KMS-11 (cell line): Measurements from ENCODE around the gene MIR17HG.

Experiments used
- H2AFZ ChIP-seq: fragments of 200-600 bp; sonication (generic); 2 replicates; pipeline ENCODE4 v1.6.1; 2016; ENCODE audit warnings: antibody characterized with exemption, mixed run types, low read depth
- H3K27ac ChIP-seq: fragments of 200-600 bp; sonication (generic); 2 replicates; pipeline ENCODE4 v1.6.1; 2016; ENCODE audit warnings: mild to moderate bottlenecking, mixed run types
- H3K27me3 ChIP-seq: fragments of 200-600 bp; sonication (generic); 2 replicates; pipeline ENCODE4 v1.6.1; 2017; ENCODE audit warnings: mild to moderate bottlenecking, low read depth, mixed run types, moderate library complexity; ENCODE audit not compliant: insufficient read depth
- H3K36me3 ChIP-seq: fragments of 200-600 bp; sonication (generic); 2 replicates; pipeline ENCODE4 v1.6.1; 2017; ENCODE audit warnings: mild to moderate bottlenecking, mixed run types; ENCODE audit not compliant: insufficient read depth
- H3K4me1 ChIP-seq: fragments of 200-600 bp; sonication (generic); 2 replicates; pipeline ENCODE4 v1.6.1; 2016; ENCODE audit warnings: mild to moderate bottlenecking, low read depth, mixed run types; ENCODE audit not compliant: poor library complexity, severe bottlenecking
- H3K4me2 ChIP-seq: fragments of 200-600 bp; sonication (generic); 2 replicates; pipeline ENCODE4 v1.7.0; 2016; ENCODE audit warnings: mild to moderate bottlenecking, mixed run types
- H3K4me3 ChIP-seq: fragments of 200-600 bp; sonication (generic); IDR thresholded peaks from 2 replicates; pipeline ENCODE4 v1.6.1; 2017; ENCODE audit warnings: low read depth, low read length, mixed read lengths; ENCODE audit not compliant: insufficient read depth
- H3K79me2 ChIP-seq: fragments of 200-600 bp; sonication (generic); 2 replicates; pipeline ENCODE4 v1.6.1; 2016; ENCODE audit warnings: low read depth, mixed run types; ENCODE audit not compliant: insufficient read depth
- H3K9ac ChIP-seq: fragments of 200-600 bp; sonication (generic); 2 replicates; pipeline ENCODE4 v1.6.1; 2016; ENCODE audit warnings: mild to moderate bottlenecking, mixed run types
- H4K20me1 ChIP-seq: fragments of 200-600 bp; sonication (generic); 2 replicates; pipeline ENCODE4 v1.6.1; 2016; ENCODE audit warnings: mild to moderate bottlenecking, mixed run types; ENCODE audit not compliant: insufficient read depth
- CTCF ChIP-seq: fragments of 200-600 bp; sonication (generic); conservative IDR thresholded peaks from 2 replicates; pipeline ENCODE4 v1.6.1; 2017; ENCODE audit warnings: low read depth, mild to moderate bottlenecking, antibody characterized with exemption, low read length, moderate library complexity, mixed read lengths

Gene MIR17HG

DNA sequence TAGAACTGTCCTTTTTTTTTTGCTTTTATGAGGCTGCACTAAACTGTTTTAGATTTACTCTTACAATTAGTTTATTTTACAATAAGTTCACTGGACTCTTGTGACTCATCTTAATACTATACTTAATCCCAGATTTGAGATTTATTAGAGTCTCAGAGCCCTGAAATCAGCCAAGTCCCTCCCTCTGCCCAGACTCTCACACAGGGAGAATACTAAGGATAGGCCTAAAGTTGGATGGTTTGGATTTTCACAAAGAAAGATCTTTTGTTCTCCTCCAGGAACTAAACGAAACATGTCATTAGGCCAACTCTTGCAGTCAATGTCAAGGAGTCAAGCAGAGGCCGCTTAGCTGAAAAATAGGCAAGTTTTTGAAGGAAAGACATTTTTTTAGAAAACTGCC, 42.7 kb upstream of the MIR17HG start:
- Histone ChIP-seq H3K4me1 (no peaks in the 10 kb centered on the region), H3K4me3 (no peak overlapping the region), H3K27ac (no peak overlapping the region), H3K36me3 (no peaks in the 10 kb centered on the region), H3K4me2 (no peak overlapping the region), H3K9ac (no peak overlapping the region), H3K27me3 (no peaks in the 10 kb centered on the region), H4K20me1 (no peaks in the 10 kb centered on the region), H2AFZ (no peak overlapping the region), H3K79me2 (no peaks in the 10 kb centered on the region)
- no peak for TF ChIP-seq CTCF

DNA sequence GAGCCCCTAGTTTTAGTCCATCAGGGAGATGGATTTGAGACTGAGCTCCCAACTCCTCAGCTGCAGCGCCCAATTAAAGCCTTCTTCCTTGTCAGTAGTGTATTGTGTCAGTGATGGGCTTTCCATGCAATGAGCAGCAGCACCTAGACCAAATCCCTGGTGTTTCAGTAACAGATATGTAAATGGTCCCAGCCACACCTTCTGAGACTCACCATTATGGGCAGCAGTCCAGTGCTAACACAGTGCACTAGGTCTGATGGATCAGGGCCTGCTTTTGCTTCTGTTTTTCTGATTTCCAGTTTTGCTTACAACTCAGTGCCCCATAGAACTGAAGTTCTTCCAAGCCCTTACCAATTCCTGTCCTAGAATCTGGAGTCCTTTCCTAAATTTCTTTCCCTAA, 41.8 kb upstream of the MIR17HG start:
- no peaks in the 10 kb centered on the region for H3K27me3 ChIP-seq
- no peak for TF ChIP-seq CTCF
- no peaks in the 10 kb centered on the region for H3K4me1 ChIP-seq
- H3K79me2 ChIP-seq, result no peaks in the 10 kb centered on the region
- H4K20me1 ChIP-seq, result no peaks in the 10 kb centered on the region
- H2AFZ ChIP-seq, result no peak overlapping the region
- no peak overlapping the region for H3K27ac ChIP-seq
- H3K4me2 ChIP-seq, result no peak overlapping the region
- no peaks in the 10 kb centered on the region for H3K36me3 ChIP-seq
- H3K4me3 ChIP-seq, result no peak overlapping the region
- no peak overlapping the region for H3K9ac ChIP-seq

- Histone ChIP-seq H3K9ac (no peak overlapping the region), H3K36me3 (no peaks in the 10 kb centered on the region), H3K4me2 (no peak overlapping the region), H4K20me1 (no peaks in the 10 kb centered on the region), H3K4me1 (peaks cover under 1% of the 10 kb centered on the region), H2AFZ (no peak overlapping the region), H3K79me2 (no peaks in the 10 kb centered on the region), H3K27ac (no peak overlapping the region), H3K27me3 (no peaks in the 10 kb centered on the region), H3K4me3 (no peak overlapping the region)
- no peak for TF ChIP-seq CTCF
Observed at GRCh38 chr13:91307887-91308286, 39.6 kb upstream of the MIR17HG start.

- H2AFZ ChIP-seq, result no peak overlapping the region
- H3K4me3 ChIP-seq, result no peak overlapping the region
- H4K20me1 ChIP-seq, result no peaks in the 10 kb centered on the region
- H3K27me3 ChIP-seq, result no peaks in the 10 kb centered on the region
- no peak; the same call in 1 of the 2 replicates for TF ChIP-seq CTCF
- peaks cover 3% of the 10 kb centered on the region for H3K4me1 ChIP-seq
- no peaks in the 10 kb centered on the region for H3K79me2 ChIP-seq
- H3K9ac ChIP-seq, result no peak overlapping the region
- no peak overlapping the region for H3K4me2 ChIP-seq
- no peaks in the 10 kb centered on the region for H3K36me3 ChIP-seq
- no peak overlapping the region for H3K27ac ChIP-seq
Observed at GRCh38 chr13:91308299-91308698, 39.2 kb upstream of the MIR17HG start.

GRCh38 chr13:91311491-91311890, 36.0 kb upstream of the MIR17HG start:
- no peaks in the 10 kb centered on the region for H3K36me3 ChIP-seq
- H4K20me1 ChIP-seq, result no peaks in the 10 kb centered on the region
- no peak overlapping the region for H3K4me2 ChIP-seq
- no peaks in the 10 kb centered on the region for H3K79me2 ChIP-seq
- H3K27ac ChIP-seq, result no peak overlapping the region
- no peak overlapping the region for H3K4me3 ChIP-seq
- H3K27me3 ChIP-seq, result no peaks in the 10 kb centered on the region
- no peak for TF ChIP-seq CTCF
- H3K9ac ChIP-seq, result no peak overlapping the region
- no peak overlapping the region for H2AFZ ChIP-seq
- H3K4me1 ChIP-seq, result peaks cover 3% of the 10 kb centered on the region
